A673 (cell line): ENCODE data around the gene PM20D1.

ENCODE experiments used
- EZH2 ChIP-seq: fragments of 200-600 bp; sonication (generic); IDR thresholded peaks from 2 replicates; pipeline ENCODE4 v1.6.1; 2017; ENCODE audit warnings: borderline replicate concordance, low read depth, mild to moderate bottlenecking, mixed read lengths, antibody characterized with exemption, low read length; ENCODE audit not compliant: poor library complexity, severe bottlenecking
- TF ChIP-seq, protein P1 (sequence below): fragments of 300-800, 200-600 bp; sonication (generic); conservative IDR thresholded peaks from 2 replicates; pipeline ENCODE4 v1.5.1; 2017; ENCODE audit warnings: low read depth, mild to moderate bottlenecking, antibody characterized with exemption, low read length, moderate library complexity, mixed read lengths

DNA sequence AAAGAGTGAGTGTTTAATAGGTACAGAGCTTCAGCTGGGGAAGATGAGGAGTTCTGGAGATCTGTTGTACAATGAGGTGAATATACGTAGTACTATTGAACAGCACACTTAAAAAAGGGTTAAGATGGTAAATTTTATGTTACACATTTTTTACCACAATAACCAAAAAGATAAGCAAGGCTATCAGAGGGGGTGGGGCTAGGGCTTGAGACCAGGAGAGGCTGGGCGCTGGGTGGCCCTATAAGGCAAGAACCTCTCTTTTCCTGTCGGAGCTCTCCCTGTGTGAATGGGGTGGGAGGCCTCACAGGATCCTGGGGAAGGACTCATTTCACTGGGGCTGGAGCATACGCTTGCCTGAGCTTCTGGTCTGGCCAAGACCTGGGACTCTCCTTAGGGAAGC lies 45.9 kb downstream of the PM20D1 start:
- TF ChIP-seq, protein P1, sequence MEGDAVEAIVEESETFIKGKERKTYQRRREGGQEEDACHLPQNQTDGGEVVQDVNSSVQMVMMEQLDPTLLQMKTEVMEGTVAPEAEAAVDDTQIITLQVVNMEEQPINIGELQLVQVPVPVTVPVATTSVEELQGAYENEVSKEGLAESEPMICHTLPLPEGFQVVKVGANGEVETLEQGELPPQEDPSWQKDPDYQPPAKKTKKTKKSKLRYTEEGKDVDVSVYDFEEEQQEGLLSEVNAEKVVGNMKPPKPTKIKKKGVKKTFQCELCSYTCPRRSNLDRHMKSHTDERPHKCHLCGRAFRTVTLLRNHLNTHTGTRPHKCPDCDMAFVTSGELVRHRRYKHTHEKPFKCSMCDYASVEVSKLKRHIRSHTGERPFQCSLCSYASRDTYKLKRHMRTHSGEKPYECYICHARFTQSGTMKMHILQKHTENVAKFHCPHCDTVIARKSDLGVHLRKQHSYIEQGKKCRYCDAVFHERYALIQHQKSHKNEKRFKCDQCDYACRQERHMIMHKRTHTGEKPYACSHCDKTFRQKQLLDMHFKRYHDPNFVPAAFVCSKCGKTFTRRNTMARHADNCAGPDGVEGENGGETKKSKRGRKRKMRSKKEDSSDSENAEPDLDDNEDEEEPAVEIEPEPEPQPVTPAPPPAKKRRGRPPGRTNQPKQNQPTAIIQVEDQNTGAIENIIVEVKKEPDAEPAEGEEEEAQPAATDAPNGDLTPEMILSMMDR: no peak
- no peak for TF ChIP-seq EZH2
